WTC11 (cell line): ENCODE measurements around the gene APOA1. TPM values are rescaled to one million over a fixed set of nuclear protein-coding genes. Genes with fewer than 3 reads are reported as not detected.
A peak's percentile ranks its signal among the peaks of the same experiment; 100 is the strongest.

ENCODE experiments used
- ATAC-seq: fragments of 200-7000 bp; cut with Tn5 transposase; 2 replicates; pipeline ENCODE4 v1.10.0; 2021; ENCODE audit warnings: mild to moderate bottlenecking, moderate library complexity
- CTCF ChIA-PET: fragments of 300-600 bp; sonication (Branson Sonifier 250); formaldehyde crosslinking; loops from one replicate; lab custom pipeline; 2021; ENCODE audit warnings: antibody characterized with exemption; lab: Charles Lee
- POLR2A ChIA-PET: fragments of 350-600 bp; sonication (Branson Sonifier 250); formaldehyde crosslinking; loops from one replicate; lab custom pipeline; 2021; ENCODE audit warnings: antibody characterized with exemption; lab: Charles Lee
- DNase-seq: peaks from one replicate; pipeline ENCODE4 v3.0.0; 2021; ENCODE audit warnings: low spot score
- H3K27ac Mint-ChIP-seq: 2 replicates; pipeline ENCODE4 v1.8.0; 2021; ENCODE audit warnings: mixed read lengths
- H3K27me3 Mint-ChIP-seq: 2 replicates; pipeline ENCODE4 v1.8.0; 2021; ENCODE audit warnings: low read depth, mild to moderate bottlenecking, moderate library complexity, mixed read lengths
- H3K36me3 Mint-ChIP-seq: 2 replicates; pipeline ENCODE4 v1.8.0; 2021; ENCODE audit warnings: mixed read lengths
- H3K4me1 Mint-ChIP-seq: 2 replicates; pipeline ENCODE4 v1.8.0; 2022; ENCODE audit warnings: mixed read lengths
- H3K4me3 Mint-ChIP-seq: 2 replicates; pipeline ENCODE4 v1.8.0; 2021; ENCODE audit warnings: mild to moderate bottlenecking, moderate library complexity, mixed read lengths
- H3K9me3 Mint-ChIP-seq: 2 replicates; pipeline ENCODE4 v1.8.0; 2021; ENCODE audit warnings: mixed read lengths
- ARID4B ChIP-seq: sonication (generic); formaldehyde crosslinking; IDR thresholded peaks from 2 replicates; pipeline ENCODE4 v1.8.0; 2023; ENCODE audit warnings: missing genetic modification reagents, mild to moderate bottlenecking, borderline replicate concordance
- ATF6 ChIP-seq: sonication (generic); formaldehyde crosslinking; IDR thresholded peaks from 2 replicates; pipeline ENCODE4 v1.8.1; 2023; ENCODE audit warnings: mild to moderate bottlenecking, missing genetic modification reagents
- CREB1 ChIP-seq: sonication (generic); formaldehyde crosslinking; IDR thresholded peaks from 2 replicates; pipeline ENCODE4 v1.8.0; 2023; ENCODE audit warnings: mild to moderate bottlenecking, missing genetic modification reagents
- E2F5 ChIP-seq: sonication (generic); formaldehyde crosslinking; IDR thresholded peaks from 2 replicates; pipeline ENCODE4 v1.8.1; 2022; ENCODE audit warnings: mild to moderate bottlenecking, moderate library complexity, missing genetic modification reagents
- GABPB1 ChIP-seq: sonication (generic); formaldehyde crosslinking; IDR thresholded peaks from 2 replicates; pipeline ENCODE4 v1.8.1; 2023; ENCODE audit warnings: mild to moderate bottlenecking, missing genetic modification reagents
- JAZF1 ChIP-seq: fragments of 250-450 bp; sonication (Bioruptor Pico); IDR thresholded peaks from 2 replicates; pipeline ENCODE4 v1.9.0; 2021; ENCODE audit warnings: moderate library complexity, mild to moderate bottlenecking, inconsistent platforms
- MYBL2 ChIP-seq: sonication (generic); formaldehyde crosslinking; IDR thresholded peaks from 2 replicates; pipeline ENCODE4 v1.8.1; 2023; ENCODE audit warnings: mild to moderate bottlenecking, moderate library complexity, missing genetic modification reagents
- PRRX2 ChIP-seq: fragments of 250-450 bp; sonication (Bioruptor Pico); IDR thresholded peaks from 2 replicates; pipeline ENCODE4 v1.8.0; 2021; ENCODE audit warnings: mild to moderate bottlenecking
- RELA ChIP-seq: sonication (generic); formaldehyde crosslinking; IDR thresholded peaks from 2 replicates; pipeline ENCODE4 v1.8.1; 2022; ENCODE audit warnings: missing genetic modification reagents, mild to moderate bottlenecking, borderline replicate concordance
- TP53 ChIP-seq: sonication (generic); formaldehyde crosslinking; IDR thresholded peaks from 2 replicates; pipeline ENCODE4 v1.8.1; 2023; ENCODE audit warnings: mild to moderate bottlenecking, missing genetic modification reagents
- ZNF263 ChIP-seq: sonication (generic); formaldehyde crosslinking; IDR thresholded peaks from 2 replicates; pipeline ENCODE4 v1.8.1; 2022; ENCODE audit warnings: low read depth, mild to moderate bottlenecking, moderate library complexity, missing genetic modification reagents
- ZNF425 ChIP-seq: fragments of 250-450 bp; sonication (Bioruptor Pico); conservative IDR thresholded peaks from 2 replicates; pipeline ENCODE4 v1.9.0; 2021; ENCODE audit warnings: mild to moderate bottlenecking
- ZNF532 ChIP-seq: fragments of 250-450 bp; sonication (Bioruptor Pico); IDR thresholded peaks from 2 replicates; pipeline ENCODE4 v1.9.0; 2021; ENCODE audit warnings: mild to moderate bottlenecking, borderline replicate concordance
- total RNA-seq: library from RNA; stranded (reverse); gene quantifications from 3 replicates; pipeline ENCODE4 v1.2.3, GENCODE V29; 2021

The APOA1 gene
- total RNA-seq, 1 experiment from 2014 or later, result 2.1 TPM

- Mint-ChIP-seq H3K36me3 (no peaks in the 10 kb centered on the region), H3K4me3 (no peak within 1 kb of the TSS), H3K27me3 (peaks cover 1% of the 10 kb centered on the region)
- ATAC-seq (no peak), DNase-seq (no peak)
- CTCF ChIA-PET, result interaction anchor here (0.8 to 1.7 kb wide), 4 partner anchors 13 to 277 kb away, joined by 3 to 10 read pairs (median 3); partner anchors contain the start of gene APOA5
- TF ChIP-seq GABPB1 (CRISPR knock-in tag) (peak; percentile 96), E2F5 (no peak), ZNF425 (CRISPR knock-in tag) (no peak)
- TF ChIP-seq, all 79 proteins: peak for 1
- H3K27ac Mint-ChIP-seq, result no peak within 1 kb of the TSS
- peaks cover under 1% of the 10 kb centered on the region for H3K4me1 Mint-ChIP-seq
- peaks cover 3% of the 10 kb centered on the region; the same call in 1 of the 2 replicates for H3K9me3 Mint-ChIP-seq
- POLR2A ChIA-PET, result no interaction called here
Observed at GRCh38 chr11:116829525-116830183, 7.8 kb downstream of the APOA1 start, which contains the start of gene APOC3. TSS of gene APOC3 (plus strand) at chr11:116829907. CDS start at chr11:116830583, 676 bp downstream.

GRCh38 chr11:116828632-116829524 is 8.5 kb downstream of the APOA1 start:
- Mint-ChIP-seq H3K27me3 (no peaks in the 10 kb centered on the region; the same call in 1 of the 2 replicates), H3K4me1 (no peaks in the 10 kb centered on the region), H3K9me3 (peaks cover 3% of the 10 kb centered on the region; the same call in 1 of the 2 replicates), H3K27ac (no peak overlapping the region), H3K4me3 (no peak overlapping the region), H3K36me3 (no peaks in the 10 kb centered on the region)
- POLR2A ChIA-PET, result no interaction called here
- TF ChIP-seq GABPB1 (CRISPR knock-in tag), result peak; percentile 75
- no peak for TF ChIP-seq JAZF1 (CRISPR knock-in tag)
- no peak for DNase-seq
- CTCF ChIA-PET, result interaction anchor here (0.8 to 1.7 kb wide), 4 partner anchors 13 to 277 kb away, joined by 3 to 10 read pairs (median 3); partner anchors contain the start of gene APOA5
- no peak; the same call in none of the 2 replicates for ATAC-seq

- Mint-ChIP-seq H3K4me1 (no peaks in the 10 kb centered on the region), H3K4me3 (no peak overlapping the region), H3K9me3 (peaks cover 3% of the 10 kb centered on the region; the same call in 1 of the 2 replicates), H3K27ac (no peak overlapping the region), H3K36me3 (no peaks in the 10 kb centered on the region), H3K27me3 (no peaks in the 10 kb centered on the region; the same call in 1 of the 2 replicates)
- ChIA-PET CTCF (interaction anchor here (1.2 to 1.5 kb wide), 2 partner anchors 8 to 36 kb away, joined by 5 to 6 read pairs; partner anchors contain the start of gene APOA5), POLR2A (no interaction called here)
- no peak for DNase-seq
- TF ChIP-seq RELA (CRISPR knock-in tag), result no peak
- no peak for TF ChIP-seq JAZF1 (CRISPR knock-in tag)
- no peak for TF ChIP-seq PRRX2 (CRISPR knock-in tag)
- TF ChIP-seq ZNF532 (CRISPR knock-in tag), result no peak
- no peak for TF ChIP-seq ARID4B (CRISPR knock-in tag)
- no peak for TF ChIP-seq ATF6 (CRISPR knock-in tag)
- TF ChIP-seq MYBL2, result no peak
- no peak for TF ChIP-seq ZNF263 (CRISPR knock-in tag)
- TF ChIP-seq CREB1 (CRISPR knock-in tag), result no peak
- no peak for TF ChIP-seq TP53
- ATAC-seq, result no peak
Observed at GRCh38 chr11:116827461-116827860, 10.0 kb downstream of the APOA1 start.
